Small intestine (tissue), 7 donors: ENCODE measurements around the gene ZFP62. TPM values are rescaled to one million over a fixed set of nuclear protein-coding genes. Genes with fewer than 3 reads are reported as not detected.

ENCODE experiments used
- DNase-seq, 2 donors: peaks; one replicate each; pipeline versions ENCODE4 v3.0.0 to v3.0.0-alpha.2; 2013
- FAIRE-seq: peaks from 2 replicates; lab custom pipeline; 2012; peaks lifted over from hg19 to GRCh38; lab: Jason Lieb, UNC
- H3K27ac ChIP-seq, 3 donors: one replicate each; pipeline ENCODE4 v1.5.1; 2013; ENCODE audit warnings: low read length in 2 of 3, mild to moderate bottlenecking in 2 of 3, control low read depth in 1 of 3, inconsistent platforms in 1 of 3, low read depth in 1 of 3, moderate library complexity in 1 of 3
- H3K27me3 ChIP-seq, 3 donors: one replicate each; pipeline ENCODE4 v1.6.1; 2013; ENCODE audit warnings: low read length in 3 of 3, inconsistent platforms in 1 of 3; ENCODE audit not compliant: control insufficient read depth in 3 of 3, insufficient read depth in 3 of 3
- H3K36me3 ChIP-seq, 3 donors: one replicate each; pipeline ENCODE4 v1.6.1; 2013; ENCODE audit warnings: low read length in 3 of 3, inconsistent platforms in 1 of 3, low read depth in 1 of 3, mild to moderate bottlenecking in 1 of 3, moderate library complexity in 1 of 3; ENCODE audit not compliant: control insufficient read depth in 3 of 3, insufficient read depth in 2 of 3
- H3K4me1 ChIP-seq, 3 donors: one replicate each; pipeline ENCODE4 v1.6.1; 2013; ENCODE audit warnings: low read length in 2 of 3, inconsistent platforms in 1 of 3, low read depth in 1 of 3, mild to moderate bottlenecking in 1 of 3, moderate library complexity in 1 of 3; ENCODE audit not compliant: control insufficient read depth in 3 of 3, insufficient read depth in 2 of 3
- H3K4me3 ChIP-seq, 3 donors: one replicate each; pipeline ENCODE4 v1.5.1; 2013; ENCODE audit warnings: low read length in 3 of 3, control low read depth in 1 of 3, inconsistent platforms in 1 of 3, low read depth in 1 of 3, mild to moderate bottlenecking in 1 of 3, moderate library complexity in 1 of 3
- H3K9me3 ChIP-seq, 2 donors: one replicate each; pipeline ENCODE4 v1.6.1; 2013; ENCODE audit warnings: low read depth in 1 of 2, low read length in 1 of 2; ENCODE audit not compliant: control insufficient read depth in 2 of 2, insufficient read depth in 1 of 2
- WGBS, 3 donors: extraction: QIAGEN DNeasy Blood & Tissue Kit; methylation state at CpG; one replicate each; pipeline ENCODE4 v1.1.7; 2013; 5-methylcytosine and 5-hydroxymethylcytosine counted together
- polyA plus RNA-seq, 4 donors: library from polyadenylated mRNA; stranded (reverse) in 3 of 4; unstranded in 1 of 4; fragments of 200-250 nt in 3 of 4; fragments of 120-200 nt in 1 of 4; gene quantifications; one replicate each; pipeline versions ENCODE4 v1.2.1 to v1.2.3, GENCODE V29; 2013
- donor health status: healthy with polysubstance abuse.
- donor health status: control.
- donor health status: control.
- donor health status: Bipolar disorder and iron deficiency.
- donor health status: healthy.

ZFP62 gene
- polyA plus RNA-seq, 4 donors = 8.7 to 57.2 (median 16.2) TPM

- no peak for DNase-seq
- Histone ChIP-seq H3K36me3 (peaks cover 15 to 31% (median 18%) of the 10 kb centered on the region in 3 donors), H3K4me3 (no peak overlapping the region), H3K4me1 (no peaks in the 10 kb centered on the region), H3K9me3 (peaks cover 0 to 58% of the 10 kb centered on the region in 2 donors), H3K27ac (no peak overlapping the region), H3K27me3 (no peaks in the 10 kb centered on the region)
- FAIRE-seq = no peak
- 94 to 97% (median 96%) methylated on average over 4 of the region's 4 CpGs for WGBS, 3 donors
These were observed 11.2 kb downstream of the ZFP62 start for GRCh38 chr5:180849827-180850226.

- H3K4me1 ChIP-seq = no peaks in the 10 kb centered on the region
- peaks cover 0 to 65% of the 10 kb centered on the region in 2 donors for H3K9me3 ChIP-seq
- no peak for FAIRE-seq
- no peak overlapping the region for H3K4me3 ChIP-seq
- DNase-seq = no peak
- no peak overlapping the region for H3K27ac ChIP-seq
- peaks cover 15 to 31% (median 18%) of the 10 kb centered on the region in 3 donors for H3K36me3 ChIP-seq
- no peaks in the 10 kb centered on the region for H3K27me3 ChIP-seq
- 94 to 100% (median 98%) methylated on average over 1 of the region's 1 CpG for WGBS, 3 donors
These were observed 12.2 kb downstream of the ZFP62 start for GRCh38 chr5:180848878-180849277.

- FAIRE-seq = no peak
- peaks cover 15 to 31% (median 18%) of the 10 kb centered on the region in 3 donors for H3K36me3 ChIP-seq
- no peak for DNase-seq
- peaks cover 0 to 65% of the 10 kb centered on the region in 2 donors for H3K9me3 ChIP-seq
- no peaks in the 10 kb centered on the region for H3K4me1 ChIP-seq
- no peak overlapping the region for H3K27ac ChIP-seq
- H3K27me3 ChIP-seq = no peaks in the 10 kb centered on the region
- WGBS, 3 donors = 96 to 100% (median 97%) methylated on average over 1 of the region's 1 CpG
- no peak overlapping the region for H3K4me3 ChIP-seq
These were observed 12.8 kb downstream of the ZFP62 start for GRCh38 chr5:180848265-180848664.

GRCh38 chr5:180847026-180847425, 14.1 kb downstream of the ZFP62 start:
- H3K4me1 ChIP-seq = no peaks in the 10 kb centered on the region
- FAIRE-seq (no peak), DNase-seq (no peak)
- no peak overlapping the region for H3K27ac ChIP-seq
- H3K9me3 ChIP-seq = peaks cover 0 to 62% of the 10 kb centered on the region in 2 donors
- WGBS, 3 donors = 28 to 54% (median 34%) methylated on average over 3 of the region's 3 CpGs
- H3K36me3 ChIP-seq = peaks cover 15 to 27% (median 18%) of the 10 kb centered on the region in 3 donors
- H3K27me3 ChIP-seq = no peaks in the 10 kb centered on the region
- no peak overlapping the region for H3K4me3 ChIP-seq

GRCh38 chr5:180844858-180845257, 16.2 kb downstream of the ZFP62 start:
- Histone ChIP-seq H3K27ac (no peak overlapping the region), H3K4me1 (no peaks in the 10 kb centered on the region), H3K4me3 (no peak overlapping the region), H3K27me3 (no peaks in the 10 kb centered on the region), H3K9me3 (peaks cover 0 to 50% of the 10 kb centered on the region in 2 donors), H3K36me3 (peaks cover under 1 to 15% (median 3%) of the 10 kb centered on the region in 3 donors)
- no peak for DNase-seq
- no peak for FAIRE-seq
- 93 to 100% (median 98%) methylated on average over 1 of the region's 1 CpG for WGBS, 3 donors

GRCh38 chr5:180844432-180844831, 16.6 kb downstream of the ZFP62 start:
- Histone ChIP-seq H3K9me3 (peaks cover 0 to 46% of the 10 kb centered on the region in 2 donors), H3K27me3 (no peaks in the 10 kb centered on the region), H3K4me1 (no peaks in the 10 kb centered on the region), H3K4me3 (no peak overlapping the region), H3K36me3 (peaks cover 0 to 14% (median 0%) of the 10 kb centered on the region in 3 donors), H3K27ac (no peak overlapping the region)
- DNase-seq (no peak), FAIRE-seq (no peak)
- 72 to 78% (median 72%) methylated on average over 3 of the region's 3 CpGs for WGBS, 3 donors

- FAIRE-seq (no peak), DNase-seq (no peak)
- Histone ChIP-seq H3K36me3 (peaks cover 0 to 5% (median 0%) of the 10 kb centered on the region in 3 donors), H3K4me1 (no peaks in the 10 kb centered on the region), H3K4me3 (no peak overlapping the region), H3K27me3 (no peaks in the 10 kb centered on the region), H3K9me3 (peaks cover 0 to 13% of the 10 kb centered on the region in 2 donors), H3K27ac (no peak overlapping the region)
- 91 to 98% (median 94%) methylated on average over 3 of the region's 3 CpGs for WGBS, 3 donors
These were observed 21.1 kb downstream of the ZFP62 start for GRCh38 chr5:180839935-180840334.

- no peak for FAIRE-seq
- H3K9me3 ChIP-seq = peaks cover 0 to 8% of the 10 kb centered on the region in 2 donors
- no peaks in the 10 kb centered on the region for H3K27me3 ChIP-seq
- DNase-seq = no peak
- H3K36me3 ChIP-seq = peaks cover 0 to 8% (median 5%) of the 10 kb centered on the region in 3 donors
- no peak overlapping the region for H3K4me3 ChIP-seq
- no peaks in the 10 kb centered on the region for H3K4me1 ChIP-seq
- H3K27ac ChIP-seq = no peak overlapping the region
- 99 to 100% (median 100%) methylated on average over 2 of the region's 2 CpGs for WGBS, 3 donors
These were observed 21.8 kb downstream of the ZFP62 start for GRCh38 chr5:180839227-180839626.

GRCh38 chr5:180837478-180837877, 23.6 kb downstream of the ZFP62 start:
- FAIRE-seq = no peak
- no peaks in the 10 kb centered on the region for H3K4me1 ChIP-seq

More at GRCh38 chr5:180837478-180837877, 23.6 kb downstream of the ZFP62 start:
- DNase-seq = no peak
- Histone ChIP-seq H3K27ac (no peak overlapping the region), H3K36me3 (peaks cover 0 to 9% (median 5%) of the 10 kb centered on the region in 3 donors), H3K4me3 (no peak overlapping the region), H3K27me3 (no peaks in the 10 kb centered on the region), H3K9me3 (peaks cover 0 to 9% of the 10 kb centered on the region in 2 donors)
- WGBS, 3 donors = 93 to 96% (median 96%) methylated on average over 4 of the region's 4 CpGs
